HG03280 (cell line): ENCODE data around the gene ISLR2.
"Not testable (repeated sequence)": the region's sequence is repeated elsewhere in the genome, so short reads cannot be mapped to it uniquely, and the experiment has no call there.

Experiments
- ATAC-seq: cut with Tn5 transposase; IDR thresholded peaks from one replicate; pipeline ENCODE4 v1.9.1; 2021; ENCODE audit warnings: mild to moderate bottlenecking, moderate library complexity; ENCODE audit not compliant: unreplicated experiment

The ISLR2 gene

GRCh38 chr15:74130155-74130848 lies at the start of gene ISLR2:
Gene ISLR2, plus strand, starts transcription at chr15:74130586. Its CDS starts 2,169 bp downstream, at chr15:74132755.
- no peak for ATAC-seq

- not testable (repeated sequence) for ATAC-seq
Measured at GRCh38 chr15:74082450-74082849, 47.9 kb upstream of the ISLR2 start, which contains the start of gene GOLGA6A. Gene GOLGA6A, minus strand, starts transcription at chr15:74082550. Its CDS starts 41 bp downstream, at chr15:74082509.

GRCh38 chr15:74094567-74094966 lies 35.8 kb upstream of the ISLR2 start:
- not testable (repeated sequence) for ATAC-seq

- ATAC-seq, result not testable (repeated sequence)
Measured at GRCh38 chr15:74095610-74096009, 34.8 kb upstream of the ISLR2 start.

GRCh38 chr15:74096753-74097474 lies 33.5 kb upstream of the ISLR2 start:
- not testable (repeated sequence) for ATAC-seq

- ATAC-seq, result peak; percentile 82
Measured at GRCh38 chr15:74099963-74100733, 30.2 kb upstream of the ISLR2 start.

- ATAC-seq, result no peak
Measured at GRCh38 chr15:74108111-74108510, 22.3 kb upstream of the ISLR2 start.

- ATAC-seq, result not testable (repeated sequence)
Measured at GRCh38 chr15:74108611-74109010, 21.8 kb upstream of the ISLR2 start.

- ATAC-seq, result no peak
Measured at GRCh38 chr15:74109713-74110112, 20.7 kb upstream of the ISLR2 start.

GRCh38 chr15:74120426-74120825 lies 10.0 kb upstream of the ISLR2 start:
- ATAC-seq, result no peak

GRCh38 chr15:74121039-74121438 lies 9.3 kb upstream of the ISLR2 start:
- no peak for ATAC-seq

GRCh38 chr15:74121858-74122257 lies 8.5 kb upstream of the ISLR2 start:
- ATAC-seq, result no peak

- no peak for ATAC-seq
Measured at GRCh38 chr15:74122403-74123130, 7.8 kb upstream of the ISLR2 start.

GRCh38 chr15:74123131-74123429 lies 7.3 kb upstream of the ISLR2 start:
- ATAC-seq, result no peak

- no peak for ATAC-seq
Measured at GRCh38 chr15:74123658-74124057, 6.7 kb upstream of the ISLR2 start.

GRCh38 chr15:74124196-74124595 lies 6.2 kb upstream of the ISLR2 start:
- no peak for ATAC-seq

GRCh38 chr15:74124759-74125158 lies 5.6 kb upstream of the ISLR2 start:
- no peak for ATAC-seq

GRCh38 chr15:74127255-74127953 lies 3.0 kb upstream of the ISLR2 start:
- ATAC-seq, result no peak

GRCh38 chr15:74127954-74128784 lies 2.2 kb upstream of the ISLR2 start:
- no peak for ATAC-seq
